Spinal cord (tissue), 9 donors: ENCODE measurements around the gene LASP1NB.
A peak's percentile ranks its signal among the peaks of the same experiment; 100 is the strongest.
"Not testable (repeated sequence)": the region's sequence is repeated elsewhere in the genome, so short reads cannot be mapped to it uniquely, and the experiment has no call there.

Experiments used
- DNase-seq, 6 donors: peaks; one replicate each; pipeline versions ENCODE4 v3.0.0 to v3.0.0-alpha.2; 2013 to 2015; ENCODE audit warnings: low spot score in 6 of 6, low read depth in 4 of 6
- H3K27ac ChIP-seq: one replicate; pipeline ENCODE4 v1.5.1; 2013; ENCODE audit warnings: low read depth, low read length, control low read depth
- H3K27me3 ChIP-seq: one replicate; pipeline ENCODE4 v1.6.1; 2013; ENCODE audit warnings: low read length; ENCODE audit not compliant: control insufficient read depth, insufficient read depth
- H3K36me3 ChIP-seq: one replicate; pipeline ENCODE4 v1.6.1; 2013; ENCODE audit warnings: low read length; ENCODE audit not compliant: control insufficient read depth, insufficient read depth
- H3K4me1 ChIP-seq: one replicate; pipeline ENCODE4 v1.6.1; 2013; ENCODE audit warnings: low read length; ENCODE audit not compliant: control insufficient read depth, insufficient read depth
- H3K4me3 ChIP-seq: one replicate; pipeline ENCODE4 v1.5.1; 2013; ENCODE audit warnings: low read depth, low read length, control low read depth
- H3K9me3 ChIP-seq: one replicate; pipeline ENCODE4 v1.6.1; 2013; ENCODE audit warnings: low read length; ENCODE audit not compliant: control insufficient read depth, insufficient read depth
- WGBS: methylation state at CpG from one replicate; pipeline ENCODE4 v1.1.5; 2013; ENCODE audit warnings: missing lambda C conversion rate; ENCODE audit not compliant: insufficient coverage; 5-methylcytosine and 5-hydroxymethylcytosine counted together
- donor health status: healthy.

Gene LASP1NB

DNA sequence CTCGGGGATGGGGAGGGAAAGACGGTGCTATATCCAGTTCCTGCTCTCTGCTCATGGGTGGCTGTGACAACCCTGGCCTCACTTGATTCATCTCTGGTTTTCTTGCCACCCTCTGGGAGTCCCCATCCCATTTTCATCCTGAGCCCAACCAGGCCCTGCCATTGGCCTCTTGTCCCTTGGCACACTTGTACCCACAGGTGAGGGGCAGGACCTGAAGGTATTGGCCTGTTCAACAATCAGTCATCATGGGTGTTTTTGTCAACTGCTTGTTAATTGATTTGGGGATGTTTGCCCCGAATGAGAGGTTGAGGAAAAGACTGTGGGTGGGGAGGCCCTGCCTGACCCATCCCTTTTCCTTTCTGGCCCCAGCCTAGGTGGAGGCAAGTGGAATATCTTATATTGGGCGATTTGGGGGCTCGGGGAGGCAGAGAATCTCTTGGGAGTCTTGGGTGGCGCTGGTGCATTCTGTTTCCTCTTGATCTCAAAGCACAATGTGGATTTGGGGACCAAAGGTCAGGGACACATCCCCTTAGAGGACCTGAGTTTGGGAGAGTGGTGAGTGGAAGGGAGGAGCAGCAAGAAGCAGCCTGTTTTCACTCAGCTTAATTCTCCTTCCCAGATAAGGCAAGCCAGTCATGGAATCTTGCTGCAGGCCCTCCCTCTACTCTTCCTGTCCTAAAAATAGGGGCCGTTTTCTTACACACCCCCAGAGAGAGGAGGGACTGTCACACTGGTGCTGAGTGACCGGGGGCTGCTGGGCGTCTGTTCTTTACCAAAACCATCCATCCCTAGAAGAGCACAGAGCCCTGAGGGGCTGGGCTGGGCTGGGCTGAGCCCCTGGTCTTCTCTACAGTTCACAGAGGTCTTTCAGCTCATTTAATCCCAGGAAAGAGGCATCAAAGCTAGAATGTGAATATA lies 4.8 kb upstream of the LASP1NB start:
- Histone ChIP-seq H3K4me1 (peaks cover 29% of the 10 kb centered on the region), H3K9me3 (no peaks in the 10 kb centered on the region), H3K27ac (no peak overlapping the region), H3K27me3 (no peaks in the 10 kb centered on the region), H3K4me3 (no peak overlapping the region), H3K36me3 (peaks cover 48% of the 10 kb centered on the region)
- 89% methylated on average over 3 of the region's 9 CpGs for WGBS
- DNase-seq = no peak

DNA sequence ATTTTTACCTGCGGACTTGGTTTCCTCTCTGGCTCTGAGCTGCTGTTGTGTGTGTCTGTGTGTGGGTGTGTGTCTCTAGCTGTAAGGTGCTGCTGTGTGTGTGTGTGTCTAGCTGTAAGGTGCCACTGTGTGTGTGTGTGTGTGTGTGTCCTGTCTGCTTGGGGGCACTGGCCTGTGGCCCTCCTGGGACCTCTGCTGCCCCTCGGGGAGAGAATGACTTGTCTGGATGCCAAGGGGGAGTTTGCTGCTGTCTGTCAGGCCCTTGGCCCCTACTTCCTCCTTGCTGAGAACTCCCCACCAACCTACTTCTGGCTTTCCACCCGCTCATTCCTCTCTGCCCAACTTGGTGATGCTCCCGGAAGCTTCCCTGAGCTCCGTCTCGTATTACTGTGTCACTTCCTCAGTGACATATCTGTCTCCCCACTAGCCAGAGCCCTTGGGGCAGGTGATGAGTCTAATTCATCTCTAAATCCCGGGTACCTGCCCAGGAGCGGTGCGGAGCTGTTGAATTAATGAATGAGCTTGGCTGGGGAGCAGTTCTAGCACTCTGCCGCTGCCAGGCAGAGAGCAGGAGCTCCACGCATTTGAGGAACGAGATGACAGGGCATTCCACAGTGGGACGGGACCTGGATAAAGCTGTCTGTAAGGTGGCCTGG lies 3.5 kb upstream of the LASP1NB start:
- peaks cover 36% of the 10 kb centered on the region for H3K36me3 ChIP-seq
- WGBS = 74% methylated on average over 11 of the region's 13 CpGs
- DNase-seq = peak in 1 of 6 donors; percentile 8
- no peak overlapping the region for H3K27ac ChIP-seq
- no peaks in the 10 kb centered on the region for H3K9me3 ChIP-seq
- H3K4me1 ChIP-seq = peaks cover 33% of the 10 kb centered on the region
- no peak overlapping the region for H3K4me3 ChIP-seq
- no peaks in the 10 kb centered on the region for H3K27me3 ChIP-seq

- H3K9me3 ChIP-seq = no peaks in the 10 kb centered on the region
- H3K27ac ChIP-seq = peak overlapping the region; percentile 71
- H3K4me3 ChIP-seq = no peak overlapping the region
- no peaks in the 10 kb centered on the region for H3K27me3 ChIP-seq
- peaks cover 33% of the 10 kb centered on the region for H3K4me1 ChIP-seq
- DNase-seq = peak in 5 of 6 donors; percentile 65 to 94 (median 81)
- WGBS = 29% methylated on average over 6 of the region's 6 CpGs
- H3K36me3 ChIP-seq = peaks cover 31% of the 10 kb centered on the region
These were observed 2.7 kb upstream of the LASP1NB start for GRCh38 chr17:38922538-38923297.

GRCh38 chr17:38926293-38927070 lies 1.1 kb downstream of the LASP1NB start:
- Histone ChIP-seq H3K4me3 (peak overlapping the region; percentile 54), H3K4me1 (peaks cover 33% of the 10 kb centered on the region)
- peak in 5 of 6 donors; percentile 10 to 79 (median 39) for DNase-seq

GRCh38 chr17:38930782-38931181 lies 5.4 kb downstream of the LASP1NB start:
- WGBS = no CpG with 5 or more reads among the region's 36 CpGs
- H3K27me3 ChIP-seq, DNase-seq, H3K4me1 ChIP-seq, H3K9me3 ChIP-seq, H3K4me3 ChIP-seq, H3K36me3 ChIP-seq, H3K27ac ChIP-seq: not testable (repeated sequence)

More at GRCh38 chr17:38926293-38927070, 1.1 kb downstream of the LASP1NB start:
- H3K27ac ChIP-seq = peak overlapping the region; percentile 84
- no peaks in the 10 kb centered on the region for H3K36me3 ChIP-seq
- no peaks in the 10 kb centered on the region for H3K27me3 ChIP-seq
- no CpG with 5 or more reads among the region's 2 CpGs for WGBS
- H3K9me3 ChIP-seq = no peaks in the 10 kb centered on the region

GRCh38 chr17:38933962-38934361 lies 8.5 kb downstream of the LASP1NB start:
- not testable (repeated sequence) for H3K4me3 ChIP-seq, H3K27ac ChIP-seq, DNase-seq, H3K27me3 ChIP-seq, H3K9me3 ChIP-seq, H3K36me3 ChIP-seq, H3K4me1 ChIP-seq
- WGBS = no CpG with 5 or more reads among the region's 9 CpGs

- Histone ChIP-seq H3K27ac (no peak overlapping the region), H3K4me1 (no peaks in the 10 kb centered on the region), H3K4me3 (no peak overlapping the region), H3K27me3 (no peaks in the 10 kb centered on the region), H3K36me3 (no peaks in the 10 kb centered on the region), H3K9me3 (no peaks in the 10 kb centered on the region)
- no peak for DNase-seq
These were observed 14.6 kb downstream of the LASP1NB start for GRCh38 chr17:38939987-38940386.

- Histone ChIP-seq H3K27ac (no peak overlapping the region), H3K27me3 (no peaks in the 10 kb centered on the region), H3K9me3 (no peaks in the 10 kb centered on the region), H3K36me3 (no peaks in the 10 kb centered on the region), H3K4me3 (no peak overlapping the region), H3K4me1 (no peaks in the 10 kb centered on the region)
- DNase-seq = no peak
- 40% methylated on average over 1 of the region's 1 CpG for WGBS
These were observed 15.0 kb downstream of the LASP1NB start for GRCh38 chr17:38940404-38940803.
